Breast epithelium (tissue), 3 donors: ENCODE measurements around the gene FNTB.

Experiments used
- CTCF ChIP-seq, 3 donors: fragments of 450-650 bp; IDR thresholded peaks; one replicate each; pipeline ENCODE4 v1.5.1; 2016 to 2017; ENCODE audit warnings: antibody characterized with exemption in 3 of 3, mild to moderate bottlenecking in 3 of 3, moderate library complexity in 3 of 3
- POLR2A ChIP-seq: fragments of 450-650 bp; IDR thresholded peaks from one replicate; pipeline ENCODE4 v1.6.1; 2016; ENCODE audit warnings: antibody characterized with exemption, mild to moderate bottlenecking, moderate library complexity
- POLR2AphosphoS5 ChIP-seq, 3 donors: sonication (generic); formaldehyde crosslinking; IDR thresholded peaks; one replicate each; pipeline ENCODE4 v1.6.1; 2017; ENCODE audit warnings: antibody characterized with exemption in 3 of 3

GRCh38 chr14:65045006-65045405 lies 58.3 kb downstream of the FNTB start:
- no peak for TF ChIP-seq CTCF (IDR thresholded peaks at IDR 0.05)
- no peak for TF ChIP-seq POLR2AphosphoS5 (IDR thresholded peaks at IDR 0.05)
- TF ChIP-seq POLR2A: no peak
